HepG2 (cell line): Measurements from ENCODE around the gene MON1A. TPM values are rescaled to one million over a fixed set of nuclear protein-coding genes. Genes with fewer than 3 reads are reported as not detected.
A peak's percentile ranks its signal among the peaks of the same experiment; 100 is the strongest.

Source experiments
- DR1 ChIP-seq: sonication (generic); formaldehyde crosslinking; IDR thresholded peaks from 2 replicates; pipeline ENCODE4 v1.8.0; 2021; ENCODE audit warnings: mild to moderate bottlenecking, missing genetic modification reagents, inconsistent platforms
- HNRNPL ChIP-seq: fragments of 200-400 bp; formaldehyde crosslinking; IDR thresholded peaks from 2 replicates; pipeline ENCODE4 v1.6.1; 2017; ENCODE audit warnings: mild to moderate bottlenecking, low read depth, low read length
- HOXD1 ChIP-seq: sonication (generic); formaldehyde crosslinking; IDR thresholded peaks from 2 replicates; pipeline ENCODE4 v1.5.0; 2020; ENCODE audit warnings: missing genetic modification reagents
- NFKB2 ChIP-seq: sonication (generic); formaldehyde crosslinking; IDR thresholded peaks from 2 replicates; pipeline ENCODE4 v1.4.0; 2020; ENCODE audit warnings: missing genetic modification reagents, borderline replicate concordance
- ZBTB3 ChIP-seq: sonication (generic); formaldehyde crosslinking; IDR thresholded peaks from 2 replicates; pipeline ENCODE4 v1.4.0; 2020; ENCODE audit warnings: low read depth, mild to moderate bottlenecking, moderate library complexity, missing genetic modification reagents, borderline replicate concordance
- ZFP90 ChIP-seq: sonication (generic); formaldehyde crosslinking; IDR thresholded peaks from 2 replicates; pipeline ENCODE4 v1.8.0; 2022; ENCODE audit warnings: missing genetic modification reagents, mild to moderate bottlenecking, inconsistent platforms, borderline replicate concordance
- ZMYM2 ChIP-seq: sonication (generic); formaldehyde crosslinking; IDR thresholded peaks from 2 replicates; pipeline ENCODE4 v1.8.0; 2022; ENCODE audit warnings: mild to moderate bottlenecking, missing genetic modification reagents
- polyA plus RNA-seq, 8 experiments: library from polyadenylated mRNA; depleted of rRNA in 3 of 8; stranded (reverse) in 7 of 8; unstranded in 1 of 8; fragments of >200 nt; fragmentation: Illumina TruSeq in 4 of 8; extraction: Trizol in 4 of 8; gene quantifications; 2 replicates each; pipeline versions ENCODE4 v1.2.1 to v1.2.3, GENCODE V29; 2011 to 2016; ENCODE audit warnings: low read depth in 4 of 8, missing spikeins in 1 of 8, mixed read lengths in 1 of 8; ENCODE audit not compliant: insufficient read depth in 1 of 8
- total RNA-seq, 5 experiments: library from RNA; depleted of rRNA; stranded (reverse); fragments of >200 nt; fragmentation: Illumina TruSeq; extraction: Trizol; gene quantifications; 2 replicates each; pipeline ENCODE4 v1.2.3, GENCODE V29; 2016; ENCODE audit warnings: low read depth in 1 of 5
- TF ChIP-seq, protein P1 (sequence below): sonication (generic); formaldehyde crosslinking; IDR thresholded peaks from 2 replicates; pipeline ENCODE4 v1.4.0; 2020; ENCODE audit warnings: low read depth, mild to moderate bottlenecking, missing genetic modification reagents
- TF ChIP-seq, protein P2 (sequence below): sonication (generic); formaldehyde crosslinking; IDR thresholded peaks from 2 replicates; pipeline ENCODE4 v1.4.0; 2020; ENCODE audit warnings: mild to moderate bottlenecking, low read depth, missing genetic modification reagents
- TF ChIP-seq, protein P3 (sequence below): sonication (generic); formaldehyde crosslinking; IDR thresholded peaks from 2 replicates; pipeline ENCODE4 v1.5.0; 2020; ENCODE audit warnings: mild to moderate bottlenecking, missing genetic modification reagents
- TF ChIP-seq, protein P4 (sequence below): sonication (generic); formaldehyde crosslinking; conservative IDR thresholded peaks from 2 replicates; pipeline ENCODE4 v1.8.0; 2022; ENCODE audit warnings: missing genetic modification reagents
- TF ChIP-seq, protein P5 (sequence below): sonication (generic); formaldehyde crosslinking; IDR thresholded peaks from 2 replicates; pipeline ENCODE4 v1.5.0; 2020; ENCODE audit warnings: missing genetic modification reagents

The MON1A gene
- total and polyA plus RNA-seq, 2 of the 13 experiments (the other 11 are each of a cell fraction or from before 2014, with no cell fraction given) = 4.6 to 9.0 TPM

DNA sequence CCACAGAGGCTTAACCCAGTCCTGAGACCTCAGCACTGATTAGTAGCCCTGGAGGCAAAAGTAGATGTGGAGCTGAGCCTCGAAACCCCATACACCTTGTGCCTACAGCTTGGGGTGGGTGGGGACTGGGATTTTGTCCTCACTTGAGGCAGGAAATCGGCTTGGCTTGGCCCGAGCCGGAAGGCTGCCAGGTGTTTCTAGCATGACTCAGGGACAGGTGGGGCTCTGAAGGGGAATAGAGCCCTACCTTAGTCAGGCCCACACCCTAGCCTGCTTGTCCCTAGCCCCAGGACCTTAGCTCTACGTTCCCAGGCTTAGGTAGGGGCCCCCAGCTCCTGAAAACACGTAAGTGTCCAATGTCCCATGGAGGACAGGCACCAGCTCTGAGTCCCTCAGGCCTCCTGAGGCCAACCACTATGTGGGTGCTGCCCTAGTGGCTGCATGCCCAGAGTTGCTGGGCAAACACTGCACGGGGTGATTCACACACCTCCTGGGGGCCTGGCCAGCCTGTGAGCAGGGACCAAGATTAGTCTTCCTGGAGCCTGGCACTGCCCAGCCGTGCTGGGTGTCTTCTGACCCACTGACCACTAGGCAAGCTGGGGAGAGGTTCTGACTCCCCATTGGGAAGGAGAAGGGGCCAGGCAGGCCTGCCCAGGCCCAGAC lies 29.0 kb downstream of the MON1A start (continued):
- no peak for TF ChIP-seq ZFP90
- no peak for TF ChIP-seq DR1 (CRISPR knock-in tag)
- TF ChIP-seq ZBTB3 (CRISPR knock-in tag) = no peak
- TF ChIP-seq, protein P1, sequence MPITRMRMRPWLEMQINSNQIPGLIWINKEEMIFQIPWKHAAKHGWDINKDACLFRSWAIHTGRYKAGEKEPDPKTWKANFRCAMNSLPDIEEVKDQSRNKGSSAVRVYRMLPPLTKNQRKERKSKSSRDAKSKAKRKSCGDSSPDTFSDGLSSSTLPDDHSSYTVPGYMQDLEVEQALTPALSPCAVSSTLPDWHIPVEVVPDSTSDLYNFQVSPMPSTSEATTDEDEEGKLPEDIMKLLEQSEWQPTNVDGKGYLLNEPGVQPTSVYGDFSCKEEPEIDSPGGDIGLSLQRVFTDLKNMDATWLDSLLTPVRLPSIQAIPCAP (CRISPR knock-in tag) = no peak
- TF ChIP-seq, protein P2, sequence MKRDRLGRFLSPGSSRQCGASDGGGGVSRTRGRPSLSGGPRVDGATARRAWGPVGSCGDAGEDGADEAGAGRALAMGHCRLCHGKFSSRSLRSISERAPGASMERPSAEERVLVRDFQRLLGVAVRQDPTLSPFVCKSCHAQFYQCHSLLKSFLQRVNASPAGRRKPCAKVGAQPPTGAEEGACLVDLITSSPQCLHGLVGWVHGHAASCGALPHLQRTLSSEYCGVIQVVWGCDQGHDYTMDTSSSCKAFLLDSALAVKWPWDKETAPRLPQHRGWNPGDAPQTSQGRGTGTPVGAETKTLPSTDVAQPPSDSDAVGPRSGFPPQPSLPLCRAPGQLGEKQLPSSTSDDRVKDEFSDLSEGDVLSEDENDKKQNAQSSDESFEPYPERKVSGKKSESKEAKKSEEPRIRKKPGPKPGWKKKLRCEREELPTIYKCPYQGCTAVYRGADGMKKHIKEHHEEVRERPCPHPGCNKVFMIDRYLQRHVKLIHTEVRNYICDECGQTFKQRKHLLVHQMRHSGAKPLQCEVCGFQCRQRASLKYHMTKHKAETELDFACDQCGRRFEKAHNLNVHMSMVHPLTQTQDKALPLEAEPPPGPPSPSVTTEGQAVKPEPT (CRISPR knock-in tag) = no peak
- TF ChIP-seq NFKB2 (CRISPR knock-in tag) = no peak
- TF ChIP-seq, protein P3, sequence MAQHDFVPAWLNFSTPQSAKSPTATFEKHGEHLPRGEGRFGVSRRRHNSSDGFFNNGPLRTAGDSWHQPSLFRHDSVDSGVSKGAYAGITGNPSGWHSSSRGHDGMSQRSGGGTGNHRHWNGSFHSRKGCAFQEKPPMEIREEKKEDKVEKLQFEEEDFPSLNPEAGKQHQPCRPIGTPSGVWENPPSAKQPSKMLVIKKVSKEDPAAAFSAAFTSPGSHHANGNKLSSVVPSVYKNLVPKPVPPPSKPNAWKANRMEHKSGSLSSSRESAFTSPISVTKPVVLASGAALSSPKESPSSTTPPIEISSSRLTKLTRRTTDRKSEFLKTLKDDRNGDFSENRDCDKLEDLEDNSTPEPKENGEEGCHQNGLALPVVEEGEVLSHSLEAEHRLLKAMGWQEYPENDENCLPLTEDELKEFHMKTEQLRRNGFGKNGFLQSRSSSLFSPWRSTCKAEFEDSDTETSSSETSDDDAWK = no peak
- TF ChIP-seq, protein P4, sequence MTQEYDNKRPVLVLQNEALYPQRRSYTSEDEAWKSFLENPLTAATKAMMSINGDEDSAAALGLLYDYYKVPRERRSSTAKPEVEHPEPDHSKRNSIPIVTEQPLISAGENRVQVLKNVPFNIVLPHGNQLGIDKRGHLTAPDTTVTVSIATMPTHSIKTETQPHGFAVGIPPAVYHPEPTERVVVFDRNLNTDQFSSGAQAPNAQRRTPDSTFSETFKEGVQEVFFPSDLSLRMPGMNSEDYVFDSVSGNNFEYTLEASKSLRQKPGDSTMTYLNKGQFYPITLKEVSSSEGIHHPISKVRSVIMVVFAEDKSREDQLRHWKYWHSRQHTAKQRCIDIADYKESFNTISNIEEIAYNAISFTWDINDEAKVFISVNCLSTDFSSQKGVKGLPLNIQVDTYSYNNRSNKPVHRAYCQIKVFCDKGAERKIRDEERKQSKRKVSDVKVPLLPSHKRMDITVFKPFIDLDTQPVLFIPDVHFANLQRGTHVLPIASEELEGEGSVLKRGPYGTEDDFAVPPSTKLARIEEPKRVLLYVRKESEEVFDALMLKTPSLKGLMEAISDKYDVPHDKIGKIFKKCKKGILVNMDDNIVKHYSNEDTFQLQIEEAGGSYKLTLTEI (CRISPR knock-in tag) = no peak
- no peak for TF ChIP-seq ZMYM2 (CRISPR knock-in tag)
- TF ChIP-seq, protein P5, sequence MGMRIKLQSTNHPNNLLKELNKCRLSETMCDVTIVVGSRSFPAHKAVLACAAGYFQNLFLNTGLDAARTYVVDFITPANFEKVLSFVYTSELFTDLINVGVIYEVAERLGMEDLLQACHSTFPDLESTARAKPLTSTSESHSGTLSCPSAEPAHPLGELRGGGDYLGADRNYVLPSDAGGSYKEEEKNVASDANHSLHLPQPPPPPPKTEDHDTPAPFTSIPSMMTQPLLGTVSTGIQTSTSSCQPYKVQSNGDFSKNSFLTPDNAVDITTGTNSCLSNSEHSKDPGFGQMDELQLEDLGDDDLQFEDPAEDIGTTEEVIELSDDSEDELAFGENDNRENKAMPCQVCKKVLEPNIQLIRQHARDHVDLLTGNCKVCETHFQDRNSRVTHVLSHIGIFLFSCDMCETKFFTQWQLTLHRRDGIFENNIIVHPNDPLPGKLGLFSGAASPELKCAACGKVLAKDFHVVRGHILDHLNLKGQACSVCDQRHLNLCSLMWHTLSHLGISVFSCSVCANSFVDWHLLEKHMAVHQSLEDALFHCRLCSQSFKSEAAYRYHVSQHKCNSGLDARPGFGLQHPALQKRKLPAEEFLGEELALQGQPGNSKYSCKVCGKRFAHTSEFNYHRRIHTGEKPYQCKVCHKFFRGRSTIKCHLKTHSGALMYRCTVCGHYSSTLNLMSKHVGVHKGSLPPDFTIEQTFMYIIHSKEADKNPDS (CRISPR knock-in tag) = no peak
- TF ChIP-seq HNRNPL = peak; percentile 80; the same call in 1 of the 2 replicates
- TF ChIP-seq HOXD1 (CRISPR knock-in tag) = no peak
- TF ChIP-seq, all 625 proteins: peak for 4
